GM12878 (cell line): ENCODE results near the gene GFRA1. TPM values are rescaled to one million over a fixed set of nuclear protein-coding genes. Genes with fewer than 3 reads are reported as not detected.

Experiments
- ATAC-seq: fragments of 200-7000 bp; cut with Tn5 transposase; 3 replicates; pipeline ENCODE4 v1.9.1; 2020; ENCODE audit warnings: mild to moderate bottlenecking, moderate library complexity
- BruUV-seq: library from RNA; stranded (reverse); fragments of 400-500 nt; replicated peaks from 2 replicates; lab custom pipeline; 2021; lab: Mats Ljungman, UMichigan
- CTCF ChIA-PET: fragments of 300-600 bp; sonication (Branson Sonifier 250); formaldehyde crosslinking; extraction: SDS; loops from one replicate; lab custom pipeline; 2021; ENCODE audit warnings: inconsistent platforms; lab: Yijun Ruan, JAX
- POLR2A ChIA-PET: fragments of 350-600 bp; formaldehyde crosslinking; extraction: SDS; loops from one replicate; lab custom pipeline; 2021; ENCODE audit warnings: inconsistent platforms; lab: Charles Lee
- RAD21 ChIA-PET: fragments of 300-600 bp; sonication (Branson Sonifier 250); formaldehyde crosslinking; loops from one replicate; lab custom pipeline; 2023; ENCODE audit warnings: antibody characterized with exemption; ENCODE audit not compliant: unreplicated experiment; lab: Charles Lee
- SMC1A ChIA-PET: fragments of 300-600 bp; sonication (Branson Sonifier 250); formaldehyde crosslinking; loops from one replicate; lab custom pipeline; 2023; ENCODE audit not compliant: unreplicated experiment, uncharacterized antibody; lab: Charles Lee
- DNase-seq: peaks from one replicate; pipeline ENCODE4 v3.0.0-alpha.2; 2011; ENCODE audit warnings: low read depth, low spot score
- FAIRE-seq: peaks from 3 replicates; lab custom pipeline; 2011; peaks lifted over from hg19 to GRCh38; lab: Jason Lieb, UNC
- H2AFZ ChIP-seq: 2 replicates; pipeline ENCODE4 v1.6.0; 2011; ENCODE audit warnings: low read depth, low read length, control low read depth; ENCODE audit not compliant: control insufficient read depth
- H3K27ac ChIP-seq: 2 replicates; pipeline ENCODE4 v1.5.1; 2011; ENCODE audit warnings: control low read depth; ENCODE audit not compliant: control insufficient read depth, insufficient read depth
- H3K27me3 ChIP-seq, 2 experiments: replicated peaks in 1 of 2; 2 replicates each; pipeline versions ENCODE4 v1.6.0 to v1.6.1; 2011; ENCODE audit warnings: low read length in 1 of 2; ENCODE audit not compliant: control insufficient read depth in 2 of 2, insufficient read depth in 2 of 2
- H3K36me3 ChIP-seq, 2 experiments: 2 replicates each; pipeline ENCODE4 v1.5.1; 2011; ENCODE audit warnings: low read length in 1 of 2; ENCODE audit not compliant: control insufficient read depth in 2 of 2, insufficient read depth in 2 of 2
- H3K4me1 ChIP-seq: 2 replicates; pipeline ENCODE4 v1.6.1; 2011; ENCODE audit warnings: mild to moderate bottlenecking, low read length, moderate library complexity, mixed read lengths; ENCODE audit not compliant: control insufficient read depth, insufficient read depth
- H3K4me2 ChIP-seq: 2 replicates; pipeline ENCODE4 v1.6.0; 2011; ENCODE audit warnings: control low read depth; ENCODE audit not compliant: control insufficient read depth, insufficient read depth
- H3K4me3 ChIP-seq: fragments of 200-600 bp; sonication (generic); 2 replicates; pipeline ENCODE4 v1.5.1; 2016
- H3K79me2 ChIP-seq: 2 replicates; pipeline ENCODE4 v1.6.0; 2011; ENCODE audit warnings: low read length; ENCODE audit not compliant: control insufficient read depth, insufficient read depth
- H3K9ac ChIP-seq: 2 replicates; pipeline ENCODE4 v1.8.0; 2011; ENCODE audit warnings: low read length, control low read depth, mixed read lengths; ENCODE audit not compliant: control insufficient read depth, insufficient read depth
- H3K9me3 ChIP-seq: replicated peaks from 3 replicates; pipeline ENCODE4 v1.5.1; 2011; ENCODE audit warnings: mild to moderate bottlenecking, low read length; ENCODE audit not compliant: control insufficient read depth, insufficient read depth
- H4K20me1 ChIP-seq: 2 replicates; pipeline ENCODE4 v1.6.0; 2011; ENCODE audit not compliant: control insufficient read depth, insufficient read depth
- BRCA1 ChIP-seq: IDR thresholded peaks from 2 replicates; pipeline ENCODE4 v1.6.1; 2011; ENCODE audit warnings: low read depth, low read length, improper control_type of control experiment
- EP300 ChIP-seq, 2 experiments: fragments of 150-350 bp in 1 of 2; IDR thresholded peaks; 2 replicates each; pipeline ENCODE4 v1.6.1; 2011 to 2012; ENCODE audit warnings: low read depth in 2 of 2, low read length in 2 of 2, borderline replicate concordance in 1 of 2, improper control_type of control experiment in 1 of 2, inconsistent platforms in 1 of 2; ENCODE audit not compliant: control insufficient read depth in 1 of 2
- IRF4 ChIP-seq: IDR thresholded peaks from 2 replicates; pipeline ENCODE4 v1.6.1; 2011; ENCODE audit warnings: low read depth, low read length
- NFYA ChIP-seq: IDR thresholded peaks from 2 replicates; pipeline ENCODE4 v1.6.1; 2011; ENCODE audit warnings: low read depth, mild to moderate bottlenecking, low read length, improper control_type of control experiment, borderline replicate concordance
- RAD21 ChIP-seq: IDR thresholded peaks from 2 replicates; pipeline ENCODE4 v1.6.1; 2011; ENCODE audit warnings: mild to moderate bottlenecking, low read depth, low read length, moderate library complexity; ENCODE audit not compliant: insufficient read depth
- RELA ChIP-seq: fragments of 450-650 bp; IDR thresholded peaks from 2 replicates; pipeline ENCODE4 v1.8.0; 2014; ENCODE audit warnings: borderline replicate concordance; ENCODE audit not compliant: partially characterized antibody
- RUNX3 ChIP-seq: IDR thresholded peaks from 2 replicates; pipeline ENCODE4 v1.6.1; 2012; ENCODE audit warnings: low read length, inconsistent platforms
- SIN3A ChIP-seq: IDR thresholded peaks from 2 replicates; pipeline ENCODE4 v1.6.1; 2012; ENCODE audit warnings: low read depth, low read length, improper control_type of control experiment
- SMARCA5 ChIP-seq: fragments of 450-650 bp; IDR thresholded peaks from 2 replicates; pipeline ENCODE4 v1.6.1; 2017; ENCODE audit warnings: mild to moderate bottlenecking
- SPI1 ChIP-seq: IDR thresholded peaks from 2 replicates; pipeline ENCODE4 v1.6.1; 2011; ENCODE audit warnings: low read depth, mild to moderate bottlenecking, low read length, moderate library complexity, borderline replicate concordance; ENCODE audit not compliant: insufficient read depth
- SREBF2 ChIP-seq: IDR thresholded peaks from 2 replicates; pipeline ENCODE4 v1.6.1; 2012; ENCODE audit warnings: mild to moderate bottlenecking, low read length
- TAF1 ChIP-seq: IDR thresholded peaks from 2 replicates; pipeline ENCODE4 v1.6.1; 2011; ENCODE audit warnings: mild to moderate bottlenecking, low read depth, low read length, borderline replicate concordance
- YY1 ChIP-seq: IDR thresholded peaks from 2 replicates; pipeline ENCODE4 v1.6.1; 2011; ENCODE audit warnings: low read depth, mild to moderate bottlenecking, low read length
- ZNF207 ChIP-seq: fragments of 450-650 bp; IDR thresholded peaks from 2 replicates; pipeline ENCODE4 v1.6.1; 2014; ENCODE audit warnings: antibody characterized with exemption, mild to moderate bottlenecking, borderline replicate concordance
- WGBS: methylation state at CpG from one replicate; pipeline ENCODE4 v1.1.6; 2016; ENCODE audit warnings: low lambda C conversion rate; ENCODE audit not compliant: insufficient replicate concordance, insufficient coverage; ENCODE audit errors: missing lambda C conversion rate; 5-methylcytosine and 5-hydroxymethylcytosine counted together
- in situ Hi-C: fragments of 300-500 bp; cut with MboI; formaldehyde crosslinking; loops from 9 replicates; pipeline ENCODE4 v1.14.3; 2018; ENCODE audit warnings: mixed read lengths
- intact Hi-C: fragments of 100-400 bp; cut with micrococcal nuclease; formaldehyde crosslinking; loops from one replicate; pipeline ENCODE4 v1.14.2; 2022; ENCODE audit not compliant: unreplicated experiment
- polyA plus RNA-seq, 11 experiments: library from polyadenylated mRNA; depleted of rRNA in 4 of 11; unstranded in 6 of 11; stranded (reverse) in 5 of 11; fragments of >200 nt; fragmentation: Nextera tagmentation in 4 of 11; fragmentation: Illumina TruSeq in 1 of 11; extraction: Ambion mirVana in 4 of 11; extraction: Trizol in 1 of 11; gene quantifications; 1 replicate in 1 of 11; 2 replicates in 10 of 11; pipeline versions ENCODE4 v1.2.1 to v1.2.3, GENCODE V29; 2011 to 2016; ENCODE audit warnings: inconsistent platforms in 2 of 11, missing spikeins in 2 of 11, low read depth in 1 of 11
- total RNA-seq, 4 experiments: library from RNA; depleted of rRNA in 3 of 4; stranded (reverse); fragments of >200 nt in 3 of 4; fragmentation: Illumina TruSeq in 1 of 4; extraction: Trizol in 1 of 4; gene quantifications; 2 replicates each; pipeline versions ENCODE4 v1.2.1 to v1.2.3, GENCODE V29; 2013 to 2021
- TF ChIP-seq, protein P1 (sequence below): IDR thresholded peaks from 2 replicates; pipeline ENCODE4 v1.6.1; 2011; ENCODE audit warnings: mild to moderate bottlenecking, low read depth, low read length, moderate library complexity; ENCODE audit not compliant: insufficient replicate concordance
- TF ChIP-seq, protein P2 (sequence below): fragments of 450-650 bp; IDR thresholded peaks from 2 replicates; pipeline ENCODE4 v1.6.1; 2016; ENCODE audit warnings: mild to moderate bottlenecking
- TF ChIP-seq, protein P3 (sequence below): fragments of 450-650 bp; IDR thresholded peaks from 2 replicates; pipeline ENCODE4 v1.6.1; 2017; ENCODE audit warnings: mild to moderate bottlenecking

Gene GFRA1
- total and polyA plus RNA-seq, 10 of the 15 experiments (the other 5 are each of a cell fraction or from before 2014, with no cell fraction given), result 0.05 to 0.19 TPM; not detected in 8

GRCh38 chr10:116311016-116311415, 38.0 kb upstream of the GFRA1 start:
- ChIA-PET POLR2A (no interaction called here), SMC1A (no interaction called here), CTCF (interaction anchor here (0.6 to 1.0 kb wide), 2 partner anchors 23 to 36 kb away, joined by 3 read pairs; no protein-coding TSS in a partner anchor), RAD21 (no interaction called here)
- Histone ChIP-seq H3K4me1 (no peaks in the 10 kb centered on the region), H3K79me2 (no peaks in the 10 kb centered on the region), H3K27ac (no peak overlapping the region), H3K4me3 (no peak overlapping the region), H3K27me3 (no peaks in the 10 kb centered on the region), H3K9me3 (no peaks in the 10 kb centered on the region), H3K9ac (no peak overlapping the region), H2AFZ (no peak overlapping the region), H3K36me3 (no peaks in the 10 kb centered on the region), H4K20me1 (no peaks in the 10 kb centered on the region), H3K4me2 (no peak overlapping the region)
- intact Hi-C loops (no loop called here), in situ Hi-C loops (no loop called here)
- DNase-seq (no peak), ATAC-seq (no peak), FAIRE-seq (no peak)
- TF ChIP-seq, protein P1, sequence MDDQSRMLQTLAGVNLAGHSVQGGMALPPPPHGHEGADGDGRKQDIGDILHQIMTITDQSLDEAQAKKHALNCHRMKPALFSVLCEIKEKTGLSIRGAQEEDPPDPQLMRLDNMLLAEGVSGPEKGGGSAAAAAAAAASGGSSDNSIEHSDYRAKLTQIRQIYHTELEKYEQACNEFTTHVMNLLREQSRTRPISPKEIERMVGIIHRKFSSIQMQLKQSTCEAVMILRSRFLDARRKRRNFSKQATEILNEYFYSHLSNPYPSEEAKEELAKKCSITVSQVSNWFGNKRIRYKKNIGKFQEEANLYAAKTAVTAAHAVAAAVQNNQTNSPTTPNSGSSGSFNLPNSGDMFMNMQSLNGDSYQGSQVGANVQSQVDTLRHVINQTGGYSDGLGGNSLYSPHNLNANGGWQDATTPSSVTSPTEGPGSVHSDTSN, result no peak
- TF ChIP-seq SMARCA5 (no peak), TAF1 (no peak), ZNF207 (no peak), EP300 (IDR thresholded peaks at IDR 0.05; ENCODE audit: borderline replicate concordance in 1 of 2, control insufficient read depth in 1 of 2, low read depth in 2 of 2, low read length in 2 of 2) (no peak), NFYA (no peak), YY1 (no peak), BRCA1 (no peak), SPI1 (no peak), SREBF2 (no peak), RUNX3 (no peak), SIN3A (no peak), RELA (no peak), RAD21 (no peak), IRF4 (no peak)
- TF ChIP-seq, protein P2, sequence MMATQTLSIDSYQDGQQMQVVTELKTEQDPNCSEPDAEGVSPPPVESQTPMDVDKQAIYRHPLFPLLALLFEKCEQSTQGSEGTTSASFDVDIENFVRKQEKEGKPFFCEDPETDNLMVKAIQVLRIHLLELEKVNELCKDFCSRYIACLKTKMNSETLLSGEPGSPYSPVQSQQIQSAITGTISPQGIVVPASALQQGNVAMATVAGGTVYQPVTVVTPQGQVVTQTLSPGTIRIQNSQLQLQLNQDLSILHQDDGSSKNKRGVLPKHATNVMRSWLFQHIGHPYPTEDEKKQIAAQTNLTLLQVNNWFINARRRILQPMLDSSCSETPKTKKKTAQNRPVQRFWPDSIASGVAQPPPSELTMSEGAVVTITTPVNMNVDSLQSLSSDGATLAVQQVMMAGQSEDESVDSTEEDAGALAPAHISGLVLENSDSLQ, result no peak
- TF ChIP-seq, protein P3, sequence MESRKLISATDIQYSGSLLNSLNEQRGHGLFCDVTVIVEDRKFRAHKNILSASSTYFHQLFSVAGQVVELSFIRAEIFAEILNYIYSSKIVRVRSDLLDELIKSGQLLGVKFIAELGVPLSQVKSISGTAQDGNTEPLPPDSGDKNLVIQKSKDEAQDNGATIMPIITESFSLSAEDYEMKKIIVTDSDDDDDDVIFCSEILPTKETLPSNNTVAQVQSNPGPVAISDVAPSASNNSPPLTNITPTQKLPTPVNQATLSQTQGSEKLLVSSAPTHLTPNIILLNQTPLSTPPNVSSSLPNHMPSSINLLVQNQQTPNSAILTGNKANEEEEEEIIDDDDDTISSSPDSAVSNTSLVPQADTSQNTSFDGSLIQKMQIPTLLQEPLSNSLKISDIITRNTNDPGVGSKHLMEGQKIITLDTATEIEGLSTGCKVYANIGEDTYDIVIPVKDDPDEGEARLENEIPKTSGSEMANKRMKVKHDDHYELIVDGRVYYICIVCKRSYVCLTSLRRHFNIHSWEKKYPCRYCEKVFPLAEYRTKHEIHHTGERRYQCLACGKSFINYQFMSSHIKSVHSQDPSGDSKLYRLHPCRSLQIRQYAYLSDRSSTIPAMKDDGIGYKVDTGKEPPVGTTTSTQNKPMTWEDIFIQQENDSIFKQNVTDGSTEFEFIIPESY, result no peak
- 36% methylated on average over 5 of the region's 5 CpGs for WGBS
- no TSS peak for BruUV-seq
